Measurements from ENCODE around the gene BORCS5. TPM values are rescaled to one million over a fixed set of nuclear protein-coding genes. Genes with fewer than 3 reads are reported as not detected.
A peak's percentile ranks its signal among the peaks of the same experiment; 100 is the strongest.

Gene BORCS5
- total and polyA plus RNA-seq, 2 of the 4 experiments (the other 2 are of a cell fraction): 14.4 to 18.3 TPM

DNA sequence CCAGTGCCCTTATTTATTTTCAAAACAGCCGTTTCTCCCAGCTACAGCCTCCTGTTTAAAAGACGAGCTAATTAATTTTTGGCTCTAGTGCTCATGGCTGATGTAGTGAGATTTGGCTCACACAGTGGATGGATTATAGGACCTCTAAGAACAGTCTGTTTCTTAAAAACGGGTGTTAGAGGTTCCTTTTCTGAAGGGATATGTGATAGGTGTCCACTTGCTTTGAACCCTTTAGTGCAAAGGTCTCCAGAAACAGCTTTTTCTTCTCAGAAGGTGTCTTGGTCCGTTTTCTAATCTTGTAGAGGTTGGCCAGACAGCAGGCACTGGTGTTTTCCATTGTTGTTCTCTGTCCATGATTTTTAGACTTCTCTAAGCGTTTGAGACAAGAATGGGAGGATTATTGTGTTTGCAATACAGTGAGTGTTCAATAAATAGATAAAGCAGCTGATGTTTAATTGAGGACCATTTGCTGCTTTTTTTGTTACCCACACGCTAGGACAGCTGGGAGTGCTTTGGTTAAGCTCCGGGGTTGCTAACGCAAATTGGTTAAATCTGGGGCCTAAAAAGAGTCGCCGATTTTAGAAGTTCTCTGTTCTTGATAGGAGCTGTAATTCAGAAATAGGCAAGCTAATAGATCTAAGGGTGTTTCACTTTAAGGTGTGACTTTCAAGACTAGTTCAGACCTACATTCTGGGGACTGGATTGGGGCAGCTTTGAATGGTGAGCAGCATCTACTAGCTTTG is 1.0 kb downstream of the BORCS5 start:
- DNase-seq (no peak), ATAC-seq (ENCODE audit: low read depth) (no peak)
- Histone ChIP-seq H3K4ac (ENCODE audit: low read depth, low read length) (peak overlapping the region; percentile 82), H3K9me3 (ENCODE audit: control insufficient read depth, insufficient read depth, low read length) (no peaks in the 10 kb centered on the region), H2BK5ac (ENCODE audit: low read depth, low read length, poor library complexity, severe bottlenecking) (peak overlapping the region; percentile 55), H4K91ac (ENCODE audit: insufficient read depth, low read depth, low read length) (peak overlapping the region; percentile 81), H4K20me1 (ENCODE audit: insufficient read depth, low read length) (no peaks in the 10 kb centered on the region), H3K23ac (ENCODE audit: low read depth, low read length) (peak overlapping the region; percentile 71), H4K5ac (ENCODE audit: low read depth, low read length) (peak overlapping the region; percentile 4; the same call in 1 of the 2 replicates), H2BK20ac (ENCODE audit: low read depth, low read length) (no peak overlapping the region), H2BK15ac (ENCODE audit: low read depth, low read length) (peak overlapping the region; percentile 15; the same call in 2 of the 3 replicates), H3K9me1 (ENCODE audit: insufficient read depth, low read length) (peaks cover 3% of the 10 kb centered on the region; the same call in 1 of the 2 replicates), H3K4me2 (ENCODE audit: low read depth, low read length) (peak overlapping the region; percentile 89), H3K27me3 (ENCODE audit: control insufficient read depth, insufficient read depth, low read length) (no peaks in the 10 kb centered on the region), H2AK5ac (ENCODE audit: low read depth, low read length) (no peak overlapping the region), H3K9ac (ENCODE audit: low read depth, low read length) (peak overlapping the region; percentile 83), H3K14ac (replicated peaks; ENCODE audit: low read depth, low read length) (peak overlapping the region; percentile 84), H2BK120ac (ENCODE audit: low read depth, low read length) (peak overlapping the region; percentile 20; the same call in 1 of the 2 replicates), H3K27ac (ENCODE audit: insufficient read depth, low read length) (peak overlapping the region; percentile 72), H3K4me3 (ENCODE audit: insufficient read depth, low read depth, low read length) (peak overlapping the region; percentile 74), H2AFZ (replicated peaks; ENCODE audit: low read length, poor library complexity) (peak overlapping the region; percentile 98), H3K4me1 (ENCODE audit: control insufficient read depth, insufficient read depth, low read length) (no peaks in the 10 kb centered on the region; the same call in 1 of the 2 replicates), H3K18ac (ENCODE audit: low read depth, low read length) (peak overlapping the region; percentile 3; the same call in 1 of the 2 replicates), H3K79me1 (ENCODE audit: low read depth in 1 of 2, low read length in 2 of 2) (peaks cover 25 to 34% of the 10 kb centered on the region in 2 experiments), H3K36me3 (ENCODE audit: control insufficient read depth, insufficient read depth, low read length) (peaks cover 2% of the 10 kb centered on the region), H2AK9ac (replicated peaks; ENCODE audit: low read depth, low read length, poor library complexity) (peak overlapping the region; percentile 86), H4K8ac (ENCODE audit: low read depth in 2 of 2, low read length in 2 of 2) (peak overlapping the region; percentile 86), H3K56ac (ENCODE audit: extremely low read depth, insufficient read depth, low read length) (peak overlapping the region; percentile 42; the same call in 1 of the 2 replicates)
- BruUV-seq (replicated peaks): no TSS peak
- ChIA-PET CTCF (interaction anchor here (0.6 to 1.8 kb wide), 9 partner anchors 10 to 379 kb away, joined by 3 to 7 read pairs (median 4); no protein-coding TSS in a partner anchor), POLR2A (ENCODE audit: unreplicated experiment) (interaction anchor here (0.8 kb wide), 1 partner anchor 148 kb away, joined by 3 read pairs; no protein-coding TSS in a partner anchor)
- TF ChIP-seq CHD1 (IDR thresholded peaks at IDR 0.05; ENCODE audit: low read depth, low read length): no peak
- no peak for TF ChIP-seq BHLHE40 (IDR thresholded peaks at IDR 0.05; ENCODE audit: low read depth, low read length)
- no peak for TF ChIP-seq CEBPB (IDR thresholded peaks at IDR 0.05; ENCODE audit: low read depth, low read length)
- TF ChIP-seq MAFK (IDR thresholded peaks at IDR 0.05; ENCODE audit: low read depth, low read length): no peak
- TF ChIP-seq MXI1 (IDR thresholded peaks at IDR 0.05; ENCODE audit: borderline replicate concordance, low read depth, low read length): no peak
- TF ChIP-seq SMC3 (IDR thresholded peaks at IDR 0.05; ENCODE audit: low read depth, low read length): no peak
- no peak for TF ChIP-seq RCOR1 (IDR thresholded peaks at IDR 0.05; ENCODE audit: insufficient replicate concordance, low read length)
- no peak for TF ChIP-seq RAD21 (IDR thresholded peaks at IDR 0.05; ENCODE audit: low read length)
- no peak for TF ChIP-seq FOS (IDR thresholded peaks at IDR 0.05; ENCODE audit: low read depth, low read length)
- no peak for TF ChIP-seq NFE2L2 (IDR thresholded peaks at IDR 0.05; ENCODE audit: low read depth, low read length)
- TF ChIP-seq, protein P1, sequence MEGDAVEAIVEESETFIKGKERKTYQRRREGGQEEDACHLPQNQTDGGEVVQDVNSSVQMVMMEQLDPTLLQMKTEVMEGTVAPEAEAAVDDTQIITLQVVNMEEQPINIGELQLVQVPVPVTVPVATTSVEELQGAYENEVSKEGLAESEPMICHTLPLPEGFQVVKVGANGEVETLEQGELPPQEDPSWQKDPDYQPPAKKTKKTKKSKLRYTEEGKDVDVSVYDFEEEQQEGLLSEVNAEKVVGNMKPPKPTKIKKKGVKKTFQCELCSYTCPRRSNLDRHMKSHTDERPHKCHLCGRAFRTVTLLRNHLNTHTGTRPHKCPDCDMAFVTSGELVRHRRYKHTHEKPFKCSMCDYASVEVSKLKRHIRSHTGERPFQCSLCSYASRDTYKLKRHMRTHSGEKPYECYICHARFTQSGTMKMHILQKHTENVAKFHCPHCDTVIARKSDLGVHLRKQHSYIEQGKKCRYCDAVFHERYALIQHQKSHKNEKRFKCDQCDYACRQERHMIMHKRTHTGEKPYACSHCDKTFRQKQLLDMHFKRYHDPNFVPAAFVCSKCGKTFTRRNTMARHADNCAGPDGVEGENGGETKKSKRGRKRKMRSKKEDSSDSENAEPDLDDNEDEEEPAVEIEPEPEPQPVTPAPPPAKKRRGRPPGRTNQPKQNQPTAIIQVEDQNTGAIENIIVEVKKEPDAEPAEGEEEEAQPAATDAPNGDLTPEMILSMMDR (conservative IDR thresholded peaks at IDR 0.05; ENCODE audit: low read depth, low read length): no peak
- intact Hi-C loops (cut with micrococcal nuclease) (no loop called here), dilution Hi-C loops (cut with HindIII; ENCODE audit: low sequenced_read_pairs, unreplicated experiment) (no loop called here), in situ Hi-C loops (cut with MboI; ENCODE audit: low sequenced_read_pairs) (no loop called here)
- WGBS, 2 experiments (ENCODE audit: extremely low coverage in 2 of 2, insufficient read length in 1 of 2): 28% methylated on average over 5 of the region's 10 CpGs; no CpG with 5 or more reads in 1 of the 2 experiments

Measured in IMR-90 (cell line).